HL-60 (cell line): Measurements from ENCODE around the gene PRAME.
"Not testable (repeated sequence)": the region's sequence is repeated elsewhere in the genome, so short reads cannot be mapped to it uniquely, and the experiment has no call there.

Source experiments
- DNase-seq, 2 experiments: peaks; one replicate each; pipeline ENCODE4 v3.0.0-alpha.2; 2010 to 2020; ENCODE audit warnings: low read depth in 1 of 2, low spot score in 1 of 2
- H3K27ac ChIP-seq: fragments of 250-450 bp; sonication (Bioruptor Pico); replicated peaks from 2 replicates; pipeline ENCODE4 v1.5.1; 2020; ENCODE audit warnings: mild to moderate bottlenecking, moderate library complexity
- H3K27me3 ChIP-seq: fragments of 250-450 bp; sonication (Bioruptor Pico); 2 replicates; pipeline ENCODE4 v1.5.1; 2021; ENCODE audit warnings: mild to moderate bottlenecking, moderate library complexity; ENCODE audit not compliant: insufficient read depth, poor library complexity, severe bottlenecking
- H3K4me3 ChIP-seq: replicated peaks from 2 replicates; pipeline ENCODE4 v1.5.1; 2011; ENCODE audit warnings: mild to moderate bottlenecking, control low read depth, low read length; ENCODE audit not compliant: insufficient read depth
- GABPA ChIP-seq: IDR thresholded peaks from 2 replicates; pipeline ENCODE4 v1.6.1; 2012; ENCODE audit warnings: low read depth
- POLR2AphosphoS5 ChIP-seq: IDR thresholded peaks from 2 replicates; pipeline ENCODE4 v1.6.1; 2012; ENCODE audit warnings: low read depth
- SPI1 ChIP-seq: IDR thresholded peaks from 2 replicates; pipeline ENCODE4 v1.6.1; 2012; ENCODE audit warnings: low read depth, mild to moderate bottlenecking, borderline replicate concordance
- TF ChIP-seq, protein P1 (sequence below): IDR thresholded peaks from 2 replicates; pipeline ENCODE4 v1.6.1; 2012; ENCODE audit warnings: low read depth; ENCODE audit not compliant: insufficient replicate concordance
- TF ChIP-seq, protein P2 (sequence below): IDR thresholded peaks from one replicate; pipeline ENCODE4 v1.5.1; 2011; ENCODE audit warnings: low read length, control low read depth, inconsistent platforms; ENCODE audit not compliant: insufficient read depth

The PRAME gene

DNA sequence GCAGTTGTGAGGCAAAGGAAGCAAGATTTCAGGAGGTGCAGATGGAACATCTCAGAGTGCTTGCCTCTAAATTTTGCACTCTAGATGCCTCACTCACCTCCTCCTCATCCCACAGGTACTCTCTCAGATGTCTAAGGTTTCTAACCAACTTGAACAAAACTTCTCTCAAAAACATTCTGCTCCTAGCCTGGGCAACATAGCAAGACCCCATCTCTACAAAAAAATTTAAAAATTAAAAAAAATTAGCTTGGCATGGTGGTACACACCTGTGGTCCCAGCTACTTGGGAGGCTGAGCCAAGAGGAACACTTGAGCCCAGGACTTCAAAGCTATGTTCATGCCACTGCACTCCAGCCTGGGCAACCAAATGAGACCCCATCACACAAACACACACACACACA is 43.2 kb downstream of the PRAME start:
- TF ChIP-seq SPI1, result no peak
- TF ChIP-seq, protein P1, sequence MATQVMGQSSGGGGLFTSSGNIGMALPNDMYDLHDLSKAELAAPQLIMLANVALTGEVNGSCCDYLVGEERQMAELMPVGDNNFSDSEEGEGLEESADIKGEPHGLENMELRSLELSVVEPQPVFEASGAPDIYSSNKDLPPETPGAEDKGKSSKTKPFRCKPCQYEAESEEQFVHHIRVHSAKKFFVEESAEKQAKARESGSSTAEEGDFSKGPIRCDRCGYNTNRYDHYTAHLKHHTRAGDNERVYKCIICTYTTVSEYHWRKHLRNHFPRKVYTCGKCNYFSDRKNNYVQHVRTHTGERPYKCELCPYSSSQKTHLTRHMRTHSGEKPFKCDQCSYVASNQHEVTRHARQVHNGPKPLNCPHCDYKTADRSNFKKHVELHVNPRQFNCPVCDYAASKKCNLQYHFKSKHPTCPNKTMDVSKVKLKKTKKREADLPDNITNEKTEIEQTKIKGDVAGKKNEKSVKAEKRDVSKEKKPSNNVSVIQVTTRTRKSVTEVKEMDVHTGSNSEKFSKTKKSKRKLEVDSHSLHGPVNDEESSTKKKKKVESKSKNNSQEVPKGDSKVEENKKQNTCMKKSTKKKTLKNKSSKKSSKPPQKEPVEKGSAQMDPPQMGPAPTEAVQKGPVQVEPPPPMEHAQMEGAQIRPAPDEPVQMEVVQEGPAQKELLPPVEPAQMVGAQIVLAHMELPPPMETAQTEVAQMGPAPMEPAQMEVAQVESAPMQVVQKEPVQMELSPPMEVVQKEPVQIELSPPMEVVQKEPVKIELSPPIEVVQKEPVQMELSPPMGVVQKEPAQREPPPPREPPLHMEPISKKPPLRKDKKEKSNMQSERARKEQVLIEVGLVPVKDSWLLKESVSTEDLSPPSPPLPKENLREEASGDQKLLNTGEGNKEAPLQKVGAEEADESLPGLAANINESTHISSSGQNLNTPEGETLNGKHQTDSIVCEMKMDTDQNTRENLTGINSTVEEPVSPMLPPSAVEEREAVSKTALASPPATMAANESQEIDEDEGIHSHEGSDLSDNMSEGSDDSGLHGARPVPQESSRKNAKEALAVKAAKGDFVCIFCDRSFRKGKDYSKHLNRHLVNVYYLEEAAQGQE, result no peak
- no peak for TF ChIP-seq POLR2AphosphoS5
- TF ChIP-seq, protein P2, sequence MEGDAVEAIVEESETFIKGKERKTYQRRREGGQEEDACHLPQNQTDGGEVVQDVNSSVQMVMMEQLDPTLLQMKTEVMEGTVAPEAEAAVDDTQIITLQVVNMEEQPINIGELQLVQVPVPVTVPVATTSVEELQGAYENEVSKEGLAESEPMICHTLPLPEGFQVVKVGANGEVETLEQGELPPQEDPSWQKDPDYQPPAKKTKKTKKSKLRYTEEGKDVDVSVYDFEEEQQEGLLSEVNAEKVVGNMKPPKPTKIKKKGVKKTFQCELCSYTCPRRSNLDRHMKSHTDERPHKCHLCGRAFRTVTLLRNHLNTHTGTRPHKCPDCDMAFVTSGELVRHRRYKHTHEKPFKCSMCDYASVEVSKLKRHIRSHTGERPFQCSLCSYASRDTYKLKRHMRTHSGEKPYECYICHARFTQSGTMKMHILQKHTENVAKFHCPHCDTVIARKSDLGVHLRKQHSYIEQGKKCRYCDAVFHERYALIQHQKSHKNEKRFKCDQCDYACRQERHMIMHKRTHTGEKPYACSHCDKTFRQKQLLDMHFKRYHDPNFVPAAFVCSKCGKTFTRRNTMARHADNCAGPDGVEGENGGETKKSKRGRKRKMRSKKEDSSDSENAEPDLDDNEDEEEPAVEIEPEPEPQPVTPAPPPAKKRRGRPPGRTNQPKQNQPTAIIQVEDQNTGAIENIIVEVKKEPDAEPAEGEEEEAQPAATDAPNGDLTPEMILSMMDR, result no peak
- no peak for TF ChIP-seq GABPA
- H3K27me3 ChIP-seq, result no peaks in the 10 kb centered on the region
- no peak overlapping the region for H3K4me3 ChIP-seq
- DNase-seq, result no peak
- H3K27ac ChIP-seq, result no peak overlapping the region

DNA sequence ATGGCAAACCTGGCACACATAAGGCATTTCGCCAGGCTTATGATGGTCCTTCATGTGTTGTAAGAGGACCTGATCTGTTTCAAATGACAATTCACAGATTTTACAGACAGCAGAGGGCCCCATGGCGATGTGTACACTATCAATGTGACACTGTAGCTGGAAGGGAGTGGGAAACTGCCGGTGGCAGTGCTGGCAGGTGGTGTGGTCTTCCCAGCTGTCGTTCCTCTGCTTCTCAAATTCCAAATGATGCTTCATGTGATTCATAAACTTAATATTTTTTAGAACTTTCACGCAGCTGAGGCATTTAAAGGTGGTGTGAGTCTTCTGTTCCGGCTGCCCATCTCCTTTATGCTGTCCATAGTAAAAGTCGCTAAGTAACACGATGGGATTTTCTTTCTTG is 44.6 kb downstream of the PRAME start:
- H3K27me3 ChIP-seq, DNase-seq, H3K27ac ChIP-seq, H3K4me3 ChIP-seq: not testable (repeated sequence)

DNA sequence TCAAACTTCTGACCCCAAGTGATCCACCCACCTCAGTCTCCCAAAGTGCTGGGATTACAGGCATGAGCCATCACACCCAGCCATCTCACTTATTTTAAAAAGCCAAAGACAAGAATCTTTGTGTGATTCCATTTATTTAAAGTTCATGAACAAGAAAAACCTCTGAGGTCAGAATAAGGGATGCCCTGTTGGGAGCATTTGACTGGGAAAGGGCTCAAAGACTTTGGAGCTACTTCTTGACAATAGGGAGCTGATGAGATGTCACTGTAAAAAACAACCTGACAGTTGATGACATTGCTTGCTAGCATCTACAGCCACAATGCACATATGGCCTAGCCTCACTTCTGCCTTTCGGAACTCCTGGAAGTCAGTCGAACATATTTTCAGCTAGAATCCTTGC is 45.4 kb downstream of the PRAME start:
- Histone ChIP-seq H3K27me3 (no peaks in the 10 kb centered on the region), H3K4me3 (no peak overlapping the region), H3K27ac (no peak overlapping the region)
- TF ChIP-seq SPI1, result no peak
- TF ChIP-seq, protein P2, result no peak
- DNase-seq, result no peak

DNA sequence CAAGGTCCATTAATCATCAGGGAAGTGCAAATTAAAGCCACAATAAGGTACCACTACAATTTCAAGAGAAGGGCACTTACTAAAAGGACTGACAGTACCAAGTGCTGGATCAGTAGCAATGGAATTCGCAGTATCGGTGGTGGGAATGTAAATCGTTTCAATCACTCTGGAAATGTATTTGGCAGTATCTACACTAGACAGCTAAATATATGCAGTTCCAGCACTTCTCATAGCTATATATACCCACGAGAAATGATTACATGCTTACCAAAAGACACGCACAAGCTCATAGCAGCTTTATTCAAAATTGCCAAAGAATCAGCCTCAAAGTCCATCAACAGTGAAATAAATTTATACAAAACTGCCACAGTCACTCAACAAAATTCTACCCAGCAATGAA is 46.1 kb downstream of the PRAME start:
- Histone ChIP-seq H3K27me3 (no peaks in the 10 kb centered on the region), H3K27ac (no peak overlapping the region), H3K4me3 (no peak overlapping the region)
- no peak for DNase-seq
- TF ChIP-seq GABPA, result no peak
- TF ChIP-seq POLR2AphosphoS5, result no peak
- TF ChIP-seq, protein P2, result no peak
- no peak for TF ChIP-seq SPI1
- TF ChIP-seq, protein P1, result no peak

DNA sequence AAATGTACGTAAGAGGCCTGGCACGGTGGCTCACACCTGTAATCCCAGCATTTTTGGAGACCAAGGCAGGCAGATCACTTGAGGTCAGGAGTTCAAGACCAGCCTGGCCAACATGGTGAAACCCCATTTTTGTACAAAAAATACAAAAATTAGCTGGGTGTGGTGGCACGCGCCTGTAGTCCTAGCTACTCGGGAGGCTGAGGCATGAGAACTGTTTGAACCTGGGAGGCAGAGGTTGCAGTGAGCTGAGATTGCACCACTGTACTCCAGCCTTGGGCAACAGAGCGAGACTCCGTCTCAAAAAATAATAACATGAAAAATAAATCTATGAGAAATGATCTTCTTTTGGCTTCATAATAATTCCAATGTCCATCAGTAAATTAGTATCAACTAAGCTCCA is 48.2 kb downstream of the PRAME start:
- not testable (repeated sequence) for H3K27me3 ChIP-seq, DNase-seq, H3K4me3 ChIP-seq, H3K27ac ChIP-seq

DNA sequence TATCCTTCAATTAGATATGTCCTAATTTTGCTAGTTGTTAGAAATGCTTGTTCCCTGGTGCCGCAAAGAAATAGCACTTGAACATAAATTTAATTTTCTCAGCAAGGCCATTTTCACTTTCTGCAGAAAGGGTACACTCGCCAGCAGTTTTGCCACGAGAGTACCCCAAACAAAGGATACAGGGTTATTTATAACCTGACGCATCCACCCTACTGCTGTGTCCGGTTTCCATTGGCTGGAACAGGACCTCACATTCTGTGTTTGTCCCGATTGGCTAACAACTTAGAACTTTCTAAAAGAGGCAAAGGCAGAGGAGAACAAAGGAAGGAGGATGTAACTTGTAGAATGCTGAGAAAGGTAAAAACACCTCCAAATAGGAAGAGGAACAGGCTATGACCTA is 49.2 kb downstream of the PRAME start:
- DNase-seq, H3K27me3 ChIP-seq, H3K27ac ChIP-seq, H3K4me3 ChIP-seq: not testable (repeated sequence)
